Measurements from ENCODE around the gene APOB.

The APOB gene, protein sequence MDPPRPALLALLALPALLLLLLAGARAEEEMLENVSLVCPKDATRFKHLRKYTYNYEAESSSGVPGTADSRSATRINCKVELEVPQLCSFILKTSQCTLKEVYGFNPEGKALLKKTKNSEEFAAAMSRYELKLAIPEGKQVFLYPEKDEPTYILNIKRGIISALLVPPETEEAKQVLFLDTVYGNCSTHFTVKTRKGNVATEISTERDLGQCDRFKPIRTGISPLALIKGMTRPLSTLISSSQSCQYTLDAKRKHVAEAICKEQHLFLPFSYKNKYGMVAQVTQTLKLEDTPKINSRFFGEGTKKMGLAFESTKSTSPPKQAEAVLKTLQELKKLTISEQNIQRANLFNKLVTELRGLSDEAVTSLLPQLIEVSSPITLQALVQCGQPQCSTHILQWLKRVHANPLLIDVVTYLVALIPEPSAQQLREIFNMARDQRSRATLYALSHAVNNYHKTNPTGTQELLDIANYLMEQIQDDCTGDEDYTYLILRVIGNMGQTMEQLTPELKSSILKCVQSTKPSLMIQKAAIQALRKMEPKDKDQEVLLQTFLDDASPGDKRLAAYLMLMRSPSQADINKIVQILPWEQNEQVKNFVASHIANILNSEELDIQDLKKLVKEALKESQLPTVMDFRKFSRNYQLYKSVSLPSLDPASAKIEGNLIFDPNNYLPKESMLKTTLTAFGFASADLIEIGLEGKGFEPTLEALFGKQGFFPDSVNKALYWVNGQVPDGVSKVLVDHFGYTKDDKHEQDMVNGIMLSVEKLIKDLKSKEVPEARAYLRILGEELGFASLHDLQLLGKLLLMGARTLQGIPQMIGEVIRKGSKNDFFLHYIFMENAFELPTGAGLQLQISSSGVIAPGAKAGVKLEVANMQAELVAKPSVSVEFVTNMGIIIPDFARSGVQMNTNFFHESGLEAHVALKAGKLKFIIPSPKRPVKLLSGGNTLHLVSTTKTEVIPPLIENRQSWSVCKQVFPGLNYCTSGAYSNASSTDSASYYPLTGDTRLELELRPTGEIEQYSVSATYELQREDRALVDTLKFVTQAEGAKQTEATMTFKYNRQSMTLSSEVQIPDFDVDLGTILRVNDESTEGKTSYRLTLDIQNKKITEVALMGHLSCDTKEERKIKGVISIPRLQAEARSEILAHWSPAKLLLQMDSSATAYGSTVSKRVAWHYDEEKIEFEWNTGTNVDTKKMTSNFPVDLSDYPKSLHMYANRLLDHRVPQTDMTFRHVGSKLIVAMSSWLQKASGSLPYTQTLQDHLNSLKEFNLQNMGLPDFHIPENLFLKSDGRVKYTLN (N-terminal part only)

DNA sequence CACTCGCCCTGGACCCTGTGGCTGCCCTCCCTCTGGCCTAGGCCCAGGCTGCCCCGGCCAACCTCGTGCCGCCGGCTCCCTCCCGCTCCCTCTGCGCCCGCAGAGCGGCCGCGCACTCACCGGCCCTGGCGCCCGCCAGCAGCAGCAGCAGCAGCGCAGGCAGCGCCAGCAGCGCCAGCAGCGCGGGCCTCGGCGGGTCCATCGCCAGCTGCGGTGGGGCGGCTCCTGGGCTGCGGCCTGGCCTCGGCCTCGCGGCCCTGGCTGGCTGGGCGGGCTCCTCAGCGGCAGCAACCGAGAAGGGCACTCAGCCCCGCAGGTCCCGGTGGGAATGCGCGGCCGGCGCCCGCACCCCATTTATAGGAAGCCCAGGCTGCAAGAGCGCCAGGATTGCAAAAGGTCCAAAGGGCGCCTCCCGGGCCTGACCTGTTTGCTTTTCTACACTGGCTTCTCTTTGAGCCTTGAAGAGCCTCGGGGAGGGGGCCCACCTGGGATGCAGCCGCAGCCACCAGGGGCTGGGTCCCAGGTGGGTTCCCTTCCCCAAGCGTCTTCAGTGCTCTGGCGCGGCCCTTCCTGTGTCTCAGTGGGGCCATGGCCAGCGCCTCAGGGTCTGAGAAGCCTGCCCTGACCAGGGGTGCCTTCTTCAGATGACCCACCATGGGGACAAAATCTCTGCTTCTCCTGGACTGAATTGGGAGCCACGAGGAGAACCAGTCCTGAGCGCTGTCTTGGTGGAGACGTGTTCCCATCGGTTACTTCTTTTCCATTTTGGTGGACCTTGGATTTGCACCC, at the start of gene APOB:
Gene APOB (minus strand): TSS at position 330 of the 789 bp plus-strand sequence. CDS start 128 bp downstream, at position 202.
- DNase-seq (ENCODE audit: low read depth, low spot score) = no peak
- no peak within 1 kb of the TSS for H3K4me3 ChIP-seq (ENCODE audit: low read depth, low read length)
- TF ChIP-seq, protein P1, sequence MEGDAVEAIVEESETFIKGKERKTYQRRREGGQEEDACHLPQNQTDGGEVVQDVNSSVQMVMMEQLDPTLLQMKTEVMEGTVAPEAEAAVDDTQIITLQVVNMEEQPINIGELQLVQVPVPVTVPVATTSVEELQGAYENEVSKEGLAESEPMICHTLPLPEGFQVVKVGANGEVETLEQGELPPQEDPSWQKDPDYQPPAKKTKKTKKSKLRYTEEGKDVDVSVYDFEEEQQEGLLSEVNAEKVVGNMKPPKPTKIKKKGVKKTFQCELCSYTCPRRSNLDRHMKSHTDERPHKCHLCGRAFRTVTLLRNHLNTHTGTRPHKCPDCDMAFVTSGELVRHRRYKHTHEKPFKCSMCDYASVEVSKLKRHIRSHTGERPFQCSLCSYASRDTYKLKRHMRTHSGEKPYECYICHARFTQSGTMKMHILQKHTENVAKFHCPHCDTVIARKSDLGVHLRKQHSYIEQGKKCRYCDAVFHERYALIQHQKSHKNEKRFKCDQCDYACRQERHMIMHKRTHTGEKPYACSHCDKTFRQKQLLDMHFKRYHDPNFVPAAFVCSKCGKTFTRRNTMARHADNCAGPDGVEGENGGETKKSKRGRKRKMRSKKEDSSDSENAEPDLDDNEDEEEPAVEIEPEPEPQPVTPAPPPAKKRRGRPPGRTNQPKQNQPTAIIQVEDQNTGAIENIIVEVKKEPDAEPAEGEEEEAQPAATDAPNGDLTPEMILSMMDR (IDR thresholded peaks at IDR 0.05; ENCODE audit: insufficient read depth, low read length, missing control alignments) = no peak
- ChIA-PET POLR2A (no interaction called here), CTCF (interaction anchor here (0.5 to 3.2 kb wide), 5 partner anchors 10 to 146 kb away, joined by 3 to 17 read pairs (median 4); no protein-coding TSS in a partner anchor)

DNA sequence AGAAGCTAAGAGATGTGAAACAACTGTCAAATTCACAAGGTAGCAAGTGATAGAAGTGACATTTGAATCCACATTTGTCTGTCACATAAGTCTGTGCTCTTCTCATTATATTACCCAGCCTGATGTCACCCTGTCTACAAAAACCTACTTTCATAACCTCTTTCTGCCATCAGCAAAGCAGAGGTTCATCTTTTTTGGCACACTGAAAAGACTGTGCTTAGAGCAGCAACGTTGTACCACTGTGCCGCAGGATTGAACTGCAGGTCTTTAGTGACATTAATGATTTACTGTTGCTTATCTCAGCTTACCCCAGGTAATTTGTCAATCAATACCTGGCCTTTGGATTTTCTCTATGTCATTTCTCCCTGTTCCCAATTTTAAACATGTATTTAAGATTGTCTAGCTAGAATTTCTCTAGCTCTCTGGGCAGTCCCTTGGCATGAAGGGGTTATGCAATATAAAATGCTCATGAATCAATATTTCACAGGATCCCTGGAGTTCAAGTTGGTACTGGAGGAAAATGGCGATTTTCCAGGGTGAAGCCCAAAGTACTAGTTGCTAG, 48.5 kb upstream of the APOB start:
- TF ChIP-seq, protein P1 (IDR thresholded peaks at IDR 0.05; ENCODE audit: insufficient read depth, low read length, missing control alignments) = no peak
- CTCF ChIA-PET = no interaction called here
- POLR2A ChIA-PET = no interaction called here
- no peak overlapping the region for H3K4me3 ChIP-seq (ENCODE audit: low read depth, low read length)
- DNase-seq (ENCODE audit: low read depth, low spot score) = no peak

DNA sequence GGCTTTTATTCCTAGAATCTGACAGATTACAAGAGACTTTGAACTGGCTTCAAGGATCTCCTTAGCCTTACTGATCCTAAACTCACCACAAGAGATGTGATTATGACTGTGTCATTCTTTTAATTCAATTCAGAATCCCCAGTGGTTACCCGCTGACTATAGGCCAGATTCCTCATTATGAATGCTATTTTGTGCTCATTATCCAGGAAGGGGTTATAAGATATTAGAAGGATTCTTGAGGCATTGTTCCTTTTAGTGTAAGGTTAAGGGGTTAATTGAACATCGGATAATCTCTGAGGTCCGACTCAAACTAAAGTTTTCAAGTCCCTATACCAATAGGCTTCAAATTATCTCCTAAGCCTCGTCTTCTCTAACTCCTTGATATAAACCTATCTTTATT, 40.5 kb upstream of the APOB start:
- CTCF ChIA-PET = interaction anchor here (1.1 kb wide), 1 partner anchor 42 kb away, joined by 3 read pairs; no protein-coding TSS in a partner anchor
- POLR2A ChIA-PET = no interaction called here
- no peak overlapping the region for H3K4me3 ChIP-seq (ENCODE audit: low read depth, low read length)
- TF ChIP-seq, protein P1 (IDR thresholded peaks at IDR 0.05; ENCODE audit: insufficient read depth, low read length, missing control alignments) = no peak
- no peak for DNase-seq (ENCODE audit: low read depth, low spot score)

DNA sequence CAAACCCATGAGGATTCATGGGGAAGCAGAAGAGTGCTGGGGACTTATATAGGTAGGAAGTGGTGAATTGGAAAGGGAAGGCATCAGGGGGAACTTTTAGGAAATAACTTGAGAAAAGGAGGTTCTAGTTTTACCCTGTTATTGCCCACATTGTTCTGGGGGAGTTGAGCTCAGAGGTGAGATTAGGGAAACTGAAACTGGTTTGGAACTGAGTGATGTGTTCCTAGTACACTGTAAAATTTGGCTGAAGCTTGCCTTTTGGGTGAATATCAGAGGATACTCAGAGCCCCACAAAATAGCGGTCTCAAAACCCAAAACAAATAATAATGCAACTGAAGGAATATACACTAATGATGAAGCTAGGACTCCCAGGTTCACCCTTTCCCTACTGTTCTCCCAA, 39.6 kb upstream of the APOB start:
- H3K4me3 ChIP-seq (ENCODE audit: low read depth, low read length) = no peak overlapping the region
- ChIA-PET CTCF (no interaction called here), POLR2A (no interaction called here)
- DNase-seq (ENCODE audit: low read depth, low spot score) = no peak
- TF ChIP-seq, protein P1 (IDR thresholded peaks at IDR 0.05; ENCODE audit: insufficient read depth, low read length, missing control alignments) = no peak

DNA sequence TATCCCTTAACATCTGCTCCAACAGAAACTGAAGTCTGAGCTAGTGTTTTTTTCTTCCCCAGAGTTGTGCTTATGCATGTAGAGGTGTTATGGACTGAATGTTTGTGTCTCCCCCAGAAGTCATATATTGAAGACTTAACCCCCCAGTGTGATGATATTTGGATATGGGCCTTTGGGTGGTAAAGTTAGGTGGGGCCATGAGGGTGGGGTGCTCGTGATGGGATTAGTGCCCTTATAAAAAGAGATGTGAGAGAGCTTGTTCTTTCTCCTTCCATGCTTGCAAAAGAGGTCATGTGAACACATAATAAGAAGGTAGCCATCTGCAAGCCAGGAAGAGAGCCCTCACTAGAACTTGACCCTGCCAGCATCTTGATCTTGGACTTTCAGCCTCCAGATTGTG, 34.4 kb upstream of the APOB start:
- no peak for DNase-seq (ENCODE audit: low read depth, low spot score)
- TF ChIP-seq, protein P1 (IDR thresholded peaks at IDR 0.05; ENCODE audit: insufficient read depth, low read length, missing control alignments) = no peak
- ChIA-PET CTCF (no interaction called here), POLR2A (no interaction called here)
- H3K4me3 ChIP-seq (ENCODE audit: low read depth, low read length) = no peak overlapping the region
